GM03348 (cell line): ENCODE data around the gene CHAD.
"Not testable (repeated sequence)": the region's sequence is repeated elsewhere in the genome, so short reads cannot be mapped to it uniquely, and the experiment has no call there.

Experiments
- DNase-seq: peaks from one replicate; pipeline ENCODE4 v3.0.0; 2012; ENCODE audit warnings: low spot score

CHAD gene

GRCh38 chr17:50426814-50427787 lies 41.6 kb downstream of the CHAD start:
- DNase-seq: peak; percentile 59

- no peak for DNase-seq
Observed at GRCh38 chr17:50426472-50426782, 42.3 kb downstream of the CHAD start.

- peak; percentile 97 for DNase-seq
Observed at GRCh38 chr17:50425682-50426471, 42.8 kb downstream of the CHAD start, which contains the start of gene ACSF2. Gene ACSF2 (plus strand): TSS chr17:50426218. CDS start chr17:50426262, 44 bp downstream.

GRCh38 chr17:50424996-50425681 lies 43.5 kb downstream of the CHAD start:
- DNase-seq: no peak

GRCh38 chr17:50424246-50424995 lies 44.3 kb downstream of the CHAD start:
- DNase-seq: no peak

- peak; percentile 89 for DNase-seq
Observed at GRCh38 chr17:50423553-50424159, 45.0 kb downstream of the CHAD start.

- DNase-seq: no peak
Observed at GRCh38 chr17:50422738-50423137, 45.9 kb downstream of the CHAD start.

- DNase-seq: no peak
Observed at GRCh38 chr17:50421308-50422051, 47.2 kb downstream of the CHAD start.

- peak; percentile 33 for DNase-seq
Observed at GRCh38 chr17:50420419-50421112, 48.1 kb downstream of the CHAD start.

GRCh38 chr17:50419577-50419976 lies 49.1 kb downstream of the CHAD start:
- DNase-seq: not testable (repeated sequence)

- no peak for DNase-seq
Observed at GRCh38 chr17:50414808-50415207, 53.9 kb downstream of the CHAD start.
